Fibroblast of skin of right quadriceps (primary cell): ENCODE measurements around the gene IPO9.

Experiments
- DNase-seq: peaks from one replicate; pipeline ENCODE4 v3.0.0-alpha.2; 2013

IPO9 gene

GRCh38 chr1:201907621-201908020, 78.7 kb downstream of the IPO9 start:
- no peak for DNase-seq

DNA sequence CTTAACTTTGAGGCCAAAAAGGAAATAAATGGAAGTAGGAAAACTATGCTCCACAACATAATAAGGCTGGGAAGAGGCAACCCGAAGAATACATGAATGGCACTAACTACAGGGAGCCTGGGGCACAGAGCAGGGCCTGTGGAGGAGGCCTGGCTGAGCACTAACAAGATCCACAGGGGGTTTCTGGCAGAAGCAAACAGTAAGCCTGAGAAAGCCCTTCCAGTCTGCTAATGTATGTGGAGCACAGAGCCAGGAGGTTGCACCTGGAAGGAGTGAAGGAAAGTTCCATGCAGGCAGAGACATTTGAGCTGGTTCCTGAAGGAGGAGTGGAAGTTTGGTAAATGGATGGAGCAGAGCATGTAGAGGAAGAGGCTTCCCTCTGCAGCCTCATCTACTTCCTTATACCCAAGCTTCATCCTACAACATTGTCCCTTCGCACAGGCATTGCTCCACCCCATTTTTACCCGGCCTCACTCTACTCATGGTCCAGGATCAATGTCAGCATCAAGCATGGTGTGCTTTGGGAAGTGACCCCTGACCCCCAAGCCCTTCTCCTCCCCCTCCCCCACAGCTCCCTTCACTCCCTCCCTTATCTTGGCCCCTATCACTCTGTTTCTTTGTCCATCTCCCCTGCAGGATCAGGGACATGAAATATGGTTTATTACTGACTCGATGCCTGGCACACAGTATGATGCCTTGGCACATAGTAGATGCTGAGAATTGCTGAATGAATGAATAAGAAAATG, 83.0 kb downstream of the IPO9 start:
- DNase-seq = no peak

DNA sequence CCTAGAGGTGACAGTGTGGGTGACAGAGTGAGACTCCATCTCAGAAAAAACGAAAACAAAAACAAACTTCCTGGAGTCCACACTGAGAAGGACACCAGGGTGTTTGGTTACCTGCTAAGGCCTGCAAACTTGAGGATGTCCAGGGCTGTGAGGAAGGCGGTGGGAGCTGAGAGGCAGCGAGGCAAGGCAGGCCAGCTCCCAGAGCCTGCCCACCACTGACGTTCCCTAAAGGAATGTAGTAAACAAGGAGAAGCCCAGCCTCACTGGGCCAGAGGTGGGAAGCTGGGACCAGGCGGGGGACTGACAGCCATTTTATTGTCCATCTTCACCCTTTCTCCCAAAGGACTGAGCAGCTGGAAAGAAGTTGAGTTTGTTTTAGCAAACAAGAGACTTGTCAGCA, 83.9 kb downstream of the IPO9 start:
- peak; percentile 53 for DNase-seq

GRCh38 chr1:201914456-201915235, 85.7 kb downstream of the IPO9 start:
- peak; percentile 76 for DNase-seq

DNA sequence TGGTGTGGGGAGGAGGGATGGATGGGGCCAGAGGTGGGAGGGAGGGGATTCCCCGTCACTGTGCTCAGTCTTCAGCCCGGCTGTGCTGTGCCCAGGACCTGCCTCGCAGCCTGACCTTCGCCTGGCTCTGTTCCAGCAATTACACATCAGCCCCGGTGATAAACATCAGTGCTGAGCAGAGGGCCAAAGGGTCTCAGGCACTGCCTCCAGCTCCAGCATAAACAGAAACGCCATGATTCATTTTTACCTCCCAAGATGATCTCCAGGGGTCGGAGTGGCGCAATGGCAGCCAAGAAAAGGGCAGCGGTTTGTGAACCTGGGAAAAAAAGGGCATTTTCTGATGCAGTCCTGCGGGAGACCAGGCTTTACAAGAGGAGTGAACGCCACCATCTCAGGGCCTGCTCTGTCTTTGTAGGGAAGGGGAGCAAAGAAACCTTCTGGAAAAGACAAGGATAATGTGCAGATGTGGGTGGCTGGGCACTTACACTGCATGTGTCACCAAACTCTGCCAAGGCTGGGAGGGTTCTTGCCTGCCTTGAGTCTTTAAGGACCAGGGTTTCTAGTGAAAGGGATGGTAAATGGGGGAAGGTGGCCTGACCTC, 87.8 kb downstream of the IPO9 start:
- DNase-seq = peak; percentile 84

GRCh38 chr1:201917362-201918033, 88.5 kb downstream of the IPO9 start:
- peak; percentile 77 for DNase-seq

DNA sequence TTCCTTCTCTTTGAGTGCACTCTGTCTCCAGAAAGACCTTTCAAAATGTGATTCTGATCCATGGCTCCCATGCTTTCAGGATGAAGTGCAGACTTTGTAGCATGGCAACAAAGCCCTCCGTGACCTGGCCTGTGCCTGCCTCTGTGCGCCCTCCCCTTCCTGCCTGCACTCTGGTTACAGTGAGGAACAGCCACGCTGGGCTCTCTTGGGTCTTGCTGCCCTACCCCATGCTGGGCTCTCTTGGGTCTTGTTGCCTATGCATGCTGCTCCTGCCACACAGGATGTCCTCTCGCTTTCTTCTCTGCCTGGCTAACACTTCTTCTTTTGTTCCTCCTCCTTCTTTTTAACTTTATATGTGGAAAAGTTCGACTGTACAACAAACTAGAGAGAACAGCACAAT, 89.4 kb downstream of the IPO9 start:
- no peak for DNase-seq

- no peak for DNase-seq
Observed at GRCh38 chr1:201921952-201922558, 93.1 kb downstream of the IPO9 start.

DNA sequence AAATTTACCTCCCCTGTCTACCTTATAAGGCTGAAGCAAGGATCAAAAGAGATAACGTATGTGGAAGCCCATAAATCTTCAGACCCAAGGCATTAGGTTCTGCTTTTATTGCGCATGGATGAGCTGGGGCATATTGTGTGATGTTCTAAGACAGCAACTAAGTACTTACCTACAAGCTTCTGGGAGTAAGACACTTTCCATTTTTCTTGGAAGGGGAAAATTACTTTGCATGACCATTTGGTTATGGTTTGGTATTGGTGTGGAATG, 96.3 kb downstream of the IPO9 start:
- DNase-seq = no peak

DNA sequence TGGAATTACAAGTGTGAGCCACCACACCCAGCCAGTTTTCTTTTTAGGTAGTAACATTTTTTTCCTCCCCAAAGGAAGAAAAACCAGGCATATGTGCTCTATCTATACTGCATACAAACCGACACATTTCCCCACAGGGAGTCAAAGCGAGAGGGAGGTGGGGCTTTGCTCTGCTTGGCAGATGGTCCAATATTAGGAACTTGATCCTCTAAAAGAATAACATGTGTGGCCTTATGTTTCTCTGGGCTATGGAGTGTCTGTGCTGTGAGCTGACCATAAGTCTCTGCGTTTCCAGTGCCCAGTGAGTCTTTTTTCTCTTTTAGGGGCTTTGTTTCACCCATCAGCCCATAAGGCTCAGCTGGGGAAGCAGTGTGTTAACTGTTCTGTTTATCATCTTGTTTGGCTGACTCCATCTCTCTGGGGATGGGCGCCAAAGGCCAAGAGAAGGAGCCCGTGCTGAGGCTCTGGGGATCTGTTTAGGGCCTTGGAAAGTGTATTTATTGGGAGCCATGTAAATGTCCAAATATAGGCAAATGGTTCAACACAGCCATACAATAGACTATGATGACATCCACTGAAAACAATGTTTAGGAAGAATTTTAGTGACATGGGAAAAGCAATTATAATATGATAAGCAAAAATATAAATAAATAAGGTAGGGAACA, 97.2 kb downstream of the IPO9 start:
- no peak for DNase-seq

DNA sequence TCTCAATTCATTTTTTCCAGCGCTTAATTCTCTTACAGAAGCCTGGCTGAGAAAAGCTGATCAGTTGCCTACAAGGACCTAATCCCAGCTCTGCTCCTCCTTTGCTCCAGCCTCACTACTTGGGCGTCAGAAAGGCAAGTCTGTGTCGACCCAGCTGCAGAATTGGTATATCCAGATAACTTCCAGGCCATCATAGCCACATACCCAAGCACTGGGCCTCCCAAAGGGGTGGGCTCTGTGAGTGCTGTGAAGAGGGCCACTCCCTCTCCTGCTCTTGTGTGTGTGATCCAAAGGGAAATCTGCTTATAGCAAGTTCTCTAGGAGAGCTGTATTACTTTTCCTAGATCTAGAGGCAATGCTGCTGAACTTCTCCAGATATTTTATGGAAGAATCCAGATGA, 99.3 kb downstream of the IPO9 start:
- DNase-seq = no peak

DNA sequence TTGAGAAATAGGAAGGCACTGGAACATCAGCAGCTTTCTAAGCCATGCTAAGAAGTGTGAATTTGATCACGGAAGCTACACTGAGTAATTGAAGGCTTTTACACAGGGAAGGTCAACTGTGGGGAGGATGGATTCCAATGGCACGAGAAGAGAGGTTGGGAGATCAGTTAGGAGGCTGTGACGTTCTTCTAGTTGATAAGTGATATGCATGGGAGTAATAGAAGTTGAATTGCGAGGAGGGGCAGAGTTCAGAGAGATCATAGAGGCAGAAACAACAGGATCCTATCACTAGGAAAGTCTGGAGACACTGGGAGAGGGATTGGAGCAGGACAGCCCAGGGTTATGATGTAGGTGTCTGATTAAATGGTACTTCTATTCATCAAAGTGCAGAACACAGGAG, 101.2 kb downstream of the IPO9 start:
- DNase-seq = no peak

DNA sequence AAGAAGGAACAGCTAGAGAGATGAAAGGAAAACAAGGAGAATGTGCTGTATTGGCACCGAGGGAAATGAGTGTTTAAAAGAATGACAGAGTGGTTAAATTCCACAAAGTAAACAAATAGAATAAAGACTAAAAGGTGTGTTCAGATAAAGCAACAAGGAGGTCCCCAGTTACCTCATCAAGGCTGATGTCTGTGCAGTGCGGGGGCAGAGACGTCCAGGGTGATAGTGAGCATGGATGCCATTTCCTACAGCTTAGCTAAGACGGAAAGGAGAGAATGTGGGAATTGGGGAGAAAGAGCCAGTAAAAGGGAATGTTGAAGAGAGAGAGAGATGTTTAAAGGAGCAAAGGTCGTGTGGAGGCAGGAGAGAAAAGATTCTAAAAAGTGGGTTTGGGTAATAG, 101.8 kb downstream of the IPO9 start:
- DNase-seq = no peak
